COLO829 (cell line): ENCODE data around the gene CLASP1.
"Not testable (repeated sequence)": the region's sequence is repeated elsewhere in the genome, so short reads cannot be mapped to it uniquely, and the experiment has no call there.

ENCODE experiments used
- DNase-seq: peaks from one replicate; pipeline ENCODE4 v3.0.0; 2012; ENCODE audit warnings: low spot score

The CLASP1 gene

GRCh38 chr2:121649149-121649595 is at the start of gene CLASP1:
TSS of gene CLASP1 (minus strand) at chr2:121649462. CDS start at chr2:121605895, 43,567 bp downstream.
- peak; percentile 99 for DNase-seq

DNA sequence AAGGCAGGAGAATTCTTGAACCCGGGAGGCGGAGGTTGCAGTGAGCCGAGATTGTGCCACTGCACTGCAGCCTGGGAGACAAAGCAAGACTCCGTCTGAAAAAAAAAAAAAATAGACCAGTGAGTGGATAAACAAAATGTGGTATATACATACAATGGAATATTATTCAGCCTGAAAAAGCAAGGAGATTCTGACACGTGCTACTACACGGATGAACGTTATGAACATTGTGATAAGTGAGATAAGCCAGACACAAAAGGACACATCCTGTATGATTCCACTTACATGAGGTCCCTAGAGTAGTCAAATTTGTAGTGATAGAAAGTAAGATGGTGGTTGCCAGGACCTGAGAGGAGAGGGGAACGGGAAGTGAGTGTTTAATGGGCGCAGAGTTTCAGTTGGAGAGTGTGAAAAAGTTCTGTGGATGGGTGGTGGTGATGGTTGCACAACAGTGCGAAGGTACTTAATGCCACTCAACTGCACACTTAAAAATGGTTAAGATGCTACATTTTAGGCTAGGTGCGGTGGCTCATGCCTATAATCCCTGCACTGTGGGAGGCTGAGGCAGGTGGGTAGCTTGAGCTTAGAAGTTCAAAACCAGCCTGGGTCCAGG is 49.2 kb upstream of the CLASP1 start:
- no peak for DNase-seq

DNA sequence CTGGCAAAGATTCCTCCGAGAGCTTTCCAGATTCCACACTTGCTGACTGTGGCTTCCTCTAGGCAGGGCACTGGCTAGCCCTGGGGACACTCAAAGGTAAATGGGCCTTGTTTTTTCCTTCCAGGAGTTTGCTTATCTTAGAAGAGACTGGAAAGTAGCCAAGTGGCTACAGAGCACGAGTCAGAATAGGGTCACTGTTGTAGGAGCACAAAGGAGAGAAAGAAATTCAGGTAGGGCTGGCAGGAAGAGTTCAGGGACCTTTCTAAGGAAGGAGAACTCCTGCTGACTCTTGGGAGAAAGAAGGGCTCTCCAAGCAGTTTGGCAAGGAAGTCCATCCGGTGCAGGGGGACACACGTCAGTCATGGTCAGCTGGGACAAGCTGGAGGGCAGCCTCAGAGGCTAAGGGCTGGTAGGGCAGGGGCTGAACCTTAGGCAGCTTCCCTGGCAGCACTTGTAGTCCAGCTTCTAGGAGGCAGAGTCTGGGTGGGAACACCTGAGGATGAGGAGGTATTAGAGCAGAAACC is 47.9 kb upstream of the CLASP1 start:
- DNase-seq, result no peak

GRCh38 chr2:121696410-121696930 is 47.2 kb upstream of the CLASP1 start:
- DNase-seq, result no peak

DNA sequence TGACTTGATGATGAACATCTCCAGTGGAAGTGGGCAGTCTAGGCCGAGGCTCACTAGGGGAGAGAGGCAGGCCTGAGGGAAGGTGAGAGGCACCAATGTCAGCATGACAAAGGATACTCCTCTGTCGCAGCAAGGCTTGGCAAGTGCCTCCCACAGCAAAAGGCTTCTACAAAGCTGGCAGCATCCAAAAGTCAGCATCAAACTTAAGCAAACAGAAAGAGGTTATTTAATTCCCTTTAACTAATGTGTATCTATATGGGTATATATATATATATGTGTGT is 45.8 kb upstream of the CLASP1 start:
- DNase-seq, result no peak

DNA sequence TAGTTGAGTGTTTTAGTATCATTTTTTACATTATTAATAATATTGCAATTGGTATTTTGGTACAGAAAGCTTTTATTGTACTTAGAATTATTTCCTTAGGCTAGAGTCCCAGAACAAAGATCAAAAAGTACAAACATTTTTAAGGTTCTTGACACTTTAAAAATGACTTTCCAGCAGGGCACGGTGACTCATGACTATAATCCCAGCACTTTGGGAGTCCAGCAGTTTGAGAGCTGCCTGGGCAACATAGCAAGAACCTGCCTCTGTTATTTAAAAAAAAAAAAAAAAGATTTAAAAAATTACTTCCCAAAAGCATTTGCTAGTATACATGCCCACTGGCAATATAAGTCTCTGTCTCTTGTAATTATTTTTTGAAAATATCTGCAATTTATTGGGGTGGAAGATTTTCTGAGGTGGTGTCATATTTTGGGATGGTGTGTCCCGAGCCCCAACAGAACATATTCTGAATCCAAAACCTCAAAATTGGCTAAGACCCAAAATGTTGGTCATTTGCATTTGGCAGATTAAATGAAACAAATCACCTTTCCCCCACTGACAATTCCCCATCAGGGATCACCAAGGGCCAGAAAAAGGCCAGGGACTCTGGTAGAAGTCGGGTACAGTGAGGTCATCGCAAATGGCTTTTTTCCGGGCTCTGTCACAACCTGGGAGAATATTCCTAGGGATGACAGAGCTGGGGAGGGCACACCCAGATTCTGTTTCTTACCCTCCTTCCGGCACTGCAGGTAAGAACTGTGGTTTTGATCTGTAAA is 45.3 kb upstream of the CLASP1 start:
- no peak for DNase-seq

DNA sequence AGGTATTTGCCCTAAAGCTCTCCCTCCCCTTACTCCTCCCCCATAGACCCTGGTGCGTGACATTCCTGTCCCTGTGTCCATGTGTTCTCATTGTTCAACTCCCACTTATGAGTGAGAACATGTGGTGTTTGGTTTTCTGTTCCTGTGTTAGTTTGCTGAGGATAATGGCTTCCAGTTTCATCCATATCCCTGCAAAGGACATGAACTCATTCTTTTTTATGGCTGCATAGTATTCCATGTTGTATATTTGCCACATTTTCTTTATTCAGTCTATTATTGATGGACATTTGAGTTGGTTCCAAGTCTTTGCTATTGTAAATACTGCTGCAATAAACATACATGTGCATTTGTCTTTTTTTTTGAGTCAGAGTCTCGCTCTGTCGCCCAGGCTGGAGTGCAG is 41.3 kb upstream of the CLASP1 start:
- DNase-seq, result not testable (repeated sequence)

DNA sequence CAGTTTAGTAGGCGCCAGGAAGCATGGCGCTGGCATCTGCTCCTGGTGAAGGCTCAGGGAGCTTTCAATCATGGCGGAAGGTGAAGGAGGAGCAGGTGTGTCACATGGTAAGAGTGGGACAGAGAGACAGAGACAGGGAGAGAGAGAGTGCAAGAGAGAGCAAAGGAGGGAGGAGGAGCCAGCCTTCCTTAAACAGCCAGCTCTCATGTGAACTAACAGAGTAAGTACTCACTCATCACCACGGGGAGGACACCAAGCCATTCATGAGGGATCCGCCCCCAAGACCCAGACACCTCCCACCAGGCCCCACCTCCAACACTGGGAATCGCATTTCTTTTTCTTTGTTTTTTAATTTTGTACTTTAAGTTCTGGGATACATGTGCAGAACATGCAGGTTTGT is 40.8 kb upstream of the CLASP1 start:
- DNase-seq, result no peak

GRCh38 chr2:121689356-121689755 is 40.1 kb upstream of the CLASP1 start:
- no peak for DNase-seq

DNA sequence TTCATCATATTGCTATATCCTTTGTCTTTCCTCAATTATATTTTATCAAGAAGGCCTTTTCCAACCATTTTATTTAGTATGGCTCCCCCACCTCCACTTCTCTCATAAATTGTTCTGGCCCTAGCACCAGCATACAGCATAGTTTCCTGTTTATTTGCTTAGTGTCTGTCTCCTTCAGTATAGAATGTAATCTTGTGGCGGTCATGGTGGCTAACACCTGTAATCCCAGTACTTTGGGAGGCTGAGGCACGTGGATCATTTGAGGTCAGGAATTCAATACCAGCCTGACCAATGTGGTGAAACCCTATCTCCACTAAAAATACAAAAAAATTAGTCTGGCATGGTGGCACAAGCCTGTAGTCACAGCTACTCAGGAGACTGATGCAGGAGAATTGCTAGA is 39.6 kb upstream of the CLASP1 start:
- DNase-seq, result no peak

DNA sequence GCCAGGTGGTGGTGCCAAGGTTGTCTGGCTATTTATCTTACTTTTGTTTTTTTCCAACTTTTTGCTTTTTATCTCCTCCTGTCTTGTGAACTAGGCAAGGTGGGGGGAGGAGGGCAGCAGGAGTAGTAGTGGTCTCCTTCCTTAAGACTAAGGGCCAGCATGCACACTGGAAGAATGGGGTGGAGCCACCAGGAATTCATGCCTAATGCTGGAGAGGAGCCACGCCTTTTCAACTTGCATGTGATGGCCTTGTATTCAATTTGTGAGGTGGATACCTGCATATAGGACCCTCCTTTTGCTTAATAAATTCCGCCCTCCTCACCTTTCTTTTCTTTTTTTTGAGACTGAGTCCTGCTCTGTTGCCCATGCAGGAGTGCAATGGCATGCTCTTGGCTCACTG is 37.6 kb upstream of the CLASP1 start:
- DNase-seq, result no peak

- no peak for DNase-seq
Measured at GRCh38 chr2:121686218-121686617, 37.0 kb upstream of the CLASP1 start.

GRCh38 chr2:121682396-121683298 is 33.4 kb upstream of the CLASP1 start:
- no peak for DNase-seq

DNA sequence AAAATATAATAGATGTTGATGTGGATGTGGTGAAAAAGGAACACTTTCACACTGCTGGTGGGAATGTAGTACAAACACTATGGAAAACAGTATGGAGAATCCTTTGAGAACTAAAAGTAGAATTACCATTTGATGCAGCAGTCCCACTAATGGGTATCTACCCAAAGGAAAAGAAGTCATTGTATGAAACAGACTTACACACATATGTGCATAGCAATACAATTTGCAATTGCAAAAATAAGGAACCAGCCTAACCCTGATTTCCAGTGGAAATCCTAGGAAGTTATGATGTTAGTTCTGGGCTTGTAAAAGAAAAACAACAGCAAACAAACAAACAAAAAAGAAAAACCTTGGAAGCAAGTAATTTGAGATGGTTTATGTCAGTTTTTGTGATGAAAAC is 28.6 kb upstream of the CLASP1 start:
- no peak for DNase-seq

- DNase-seq, result not testable (repeated sequence)
Measured at GRCh38 chr2:121671621-121672020, 22.4 kb upstream of the CLASP1 start.

DNA sequence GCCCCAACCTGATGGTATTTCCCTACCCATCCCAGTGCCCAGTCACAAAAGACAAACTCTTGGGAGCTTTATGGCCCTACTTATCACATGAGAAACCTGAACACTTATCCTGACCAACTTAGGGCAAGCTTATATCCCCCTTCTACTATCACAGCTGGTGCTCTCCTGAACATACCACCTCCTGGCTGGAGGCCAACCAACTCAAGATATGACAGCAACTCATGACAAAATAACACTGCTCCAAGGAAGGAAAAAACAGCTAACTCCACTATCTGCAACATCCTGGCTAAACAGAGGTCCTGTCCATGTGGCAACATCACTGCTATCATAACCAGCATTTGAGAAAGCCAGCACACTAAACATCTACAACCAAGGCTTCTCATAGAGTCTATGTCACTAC is 20.9 kb upstream of the CLASP1 start:
- no peak for DNase-seq

- DNase-seq, result no peak
Measured at GRCh38 chr2:121667618-121668017, 18.4 kb upstream of the CLASP1 start.

GRCh38 chr2:121666042-121666441 is 16.8 kb upstream of the CLASP1 start:
- no peak for DNase-seq

- DNase-seq, result no peak
Measured at GRCh38 chr2:121665504-121665903, 16.2 kb upstream of the CLASP1 start.

DNA sequence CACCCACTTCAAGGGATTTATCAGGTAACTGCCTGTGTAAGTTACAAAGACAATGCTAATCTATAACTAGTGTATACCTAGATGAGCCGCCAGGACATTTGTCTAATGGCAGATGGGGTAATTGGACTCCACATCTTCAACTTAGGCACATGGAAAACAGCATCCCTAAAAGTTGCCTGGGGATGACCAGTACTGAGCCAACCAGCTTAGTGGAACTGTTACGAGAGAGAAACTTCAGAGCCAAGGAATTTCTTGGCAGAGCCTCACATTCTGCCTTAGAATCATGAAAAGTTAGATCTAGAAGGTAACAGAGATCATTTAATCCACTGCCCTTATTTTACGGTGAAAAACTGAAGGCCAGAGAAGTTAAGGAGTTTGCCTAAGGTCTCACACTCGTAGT is 15.5 kb upstream of the CLASP1 start:
- DNase-seq, result no peak

- no peak for DNase-seq
Measured at GRCh38 chr2:121664086-121664485, 14.8 kb upstream of the CLASP1 start.

DNA sequence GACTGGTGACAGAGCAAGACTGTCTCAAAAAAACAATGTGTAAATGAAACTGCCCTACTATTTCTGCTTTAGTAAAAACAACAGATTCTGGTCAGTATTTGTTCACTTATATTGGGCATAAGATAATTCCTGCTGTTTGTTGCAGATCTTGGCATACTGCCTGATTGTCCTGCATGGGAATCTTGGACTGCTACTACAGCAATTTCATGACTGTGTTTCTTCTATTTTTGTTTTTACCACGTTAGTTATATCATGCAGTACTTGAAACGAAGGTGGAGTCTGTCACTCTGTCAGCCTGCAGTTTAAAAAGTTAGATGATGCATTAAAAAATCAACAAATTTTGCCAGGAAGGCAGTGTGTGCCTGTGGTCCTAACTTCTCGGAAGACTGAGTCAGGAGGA is 14.2 kb upstream of the CLASP1 start:
- DNase-seq, result no peak

DNA sequence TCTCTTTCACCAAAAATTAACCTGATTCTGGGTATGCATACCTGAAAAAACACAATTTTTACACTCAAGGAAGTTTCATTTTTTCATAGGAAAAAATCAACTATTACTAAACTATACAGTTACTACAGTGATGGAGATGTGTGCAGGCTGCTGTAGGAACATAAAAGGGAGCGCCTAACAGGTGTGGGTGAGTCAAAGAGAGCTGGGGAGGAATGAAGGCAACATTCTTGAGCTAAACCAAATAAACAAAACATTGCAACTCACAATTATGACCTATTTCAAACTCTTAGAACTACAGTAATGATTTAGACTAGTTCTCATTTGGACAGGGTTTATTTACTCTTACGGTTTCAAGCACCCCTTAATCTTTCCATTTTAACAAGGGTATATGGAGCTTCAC is 13.4 kb upstream of the CLASP1 start:
- no peak for DNase-seq
